H1 (cell line): ENCODE measurements around the gene AASDH. TPM values are rescaled to one million over a fixed set of nuclear protein-coding genes. Genes with fewer than 3 reads are reported as not detected.

Experiments
- CTCF ChIA-PET: fragments of 300-600 bp; sonication (Branson Sonifier 250); formaldehyde crosslinking; loops from one replicate; lab custom pipeline; 2021; ENCODE audit not compliant: partially characterized antibody; lab: Charles Lee
- POLR2A ChIA-PET: fragments of 300-600 bp; sonication (Branson Sonifier 250); formaldehyde crosslinking; loops from one replicate; lab custom pipeline; 2021; ENCODE audit warnings: inconsistent platforms; ENCODE audit not compliant: partially characterized antibody; lab: Charles Lee
- DNase-seq, 2 experiments: peaks; one replicate each; pipeline versions ENCODE4 v3.0.0 to v3.0.0-alpha.2; 2010 to 2022; ENCODE audit warnings: low spot score in 2 of 2, low read depth in 1 of 2, mixed read lengths in 1 of 2
- FAIRE-seq: peaks from 2 replicates; lab custom pipeline; 2011; peaks lifted over from hg19 to GRCh38; lab: Jason Lieb, UNC
- H2AFZ ChIP-seq: 2 replicates; pipeline ENCODE4 v1.8.1; 2012; ENCODE audit warnings: low read length, inconsistent platforms
- H2AK5ac ChIP-seq: 2 replicates; pipeline ENCODE4 v1.6.1; 2013; ENCODE audit warnings: low read depth, low read length
- H2BK120ac ChIP-seq: replicated peaks from 2 replicates; pipeline ENCODE3; 2013; ENCODE audit warnings: low read depth, low read length, inconsistent platforms
- H2BK12ac ChIP-seq: 2 replicates; pipeline ENCODE4 v1.6.1; 2013; ENCODE audit warnings: low read depth, low read length
- H2BK15ac ChIP-seq: 2 replicates; pipeline ENCODE4 v1.6.1; 2013; ENCODE audit warnings: low read length
- H2BK20ac ChIP-seq: 2 replicates; pipeline ENCODE4 v1.6.1; 2013; ENCODE audit warnings: low read length
- H2BK5ac ChIP-seq: 2 replicates; pipeline ENCODE4 v1.6.1; 2013; ENCODE audit warnings: low read depth, low read length
- H3K14ac ChIP-seq: 2 replicates; pipeline ENCODE4 v1.6.1; 2013; ENCODE audit warnings: inconsistent platforms; ENCODE audit not compliant: insufficient read length
- H3K18ac ChIP-seq: 2 replicates; pipeline ENCODE4 v1.6.1; 2013; ENCODE audit warnings: low read length; ENCODE audit errors: extremely low read depth
- H3K23ac ChIP-seq: 2 replicates; pipeline ENCODE4 v1.6.1; 2013; ENCODE audit warnings: inconsistent platforms; ENCODE audit not compliant: insufficient read length
- H3K23me2 ChIP-seq: 2 replicates; pipeline ENCODE4 v1.6.1; 2013; ENCODE audit warnings: low read depth, low read length
- H3K27ac ChIP-seq: 2 replicates; pipeline ENCODE4 v1.6.1; 2011; ENCODE audit warnings: low read depth, low read length, inconsistent platforms
- H3K27me3 ChIP-seq, 4 experiments: replicated peaks in 1 of 4; 1 replicate in 1 of 4; 2 replicates in 3 of 4; pipeline versions ENCODE4 v1.6.1 to v1.8.1; 2011 to 2013; ENCODE audit warnings: low read length in 3 of 4, mild to moderate bottlenecking in 3 of 4, inconsistent platforms in 2 of 4, mixed read lengths in 2 of 4, moderate library complexity in 1 of 4; ENCODE audit not compliant: control insufficient read depth in 3 of 4, insufficient read depth in 3 of 4; ENCODE audit errors: extremely low read depth in 1 of 4
- H3K36me3 ChIP-seq, 4 experiments: 2 replicates each; pipeline versions ENCODE4 v1.6.1 to v1.8.1; 2011 to 2013; ENCODE audit warnings: mild to moderate bottlenecking in 4 of 4, low read length in 3 of 4, moderate library complexity in 2 of 4, control low read depth in 1 of 4, inconsistent platforms in 1 of 4; ENCODE audit not compliant: insufficient read depth in 4 of 4, control insufficient read depth in 2 of 4
- H3K4ac ChIP-seq: replicated peaks from 2 replicates; pipeline ENCODE3; 2013; ENCODE audit warnings: low read length, low read depth, mixed read lengths, inconsistent platforms; ENCODE audit not compliant: insufficient read length
- H3K4me1 ChIP-seq, 4 experiments: replicated peaks in 1 of 4; 1 replicate in 1 of 4; 2 replicates in 3 of 4; pipeline versions ENCODE4 v1.6.1 to v1.8.1; 2011 to 2013; ENCODE audit warnings: low read length in 3 of 4, inconsistent platforms in 2 of 4, mixed read lengths in 1 of 4; ENCODE audit not compliant: insufficient read depth in 4 of 4, control insufficient read depth in 3 of 4
- H3K4me2 ChIP-seq, 2 experiments: 2 replicates each; pipeline versions ENCODE4 v1.6.1 to v1.8.1; 2011 to 2013; ENCODE audit warnings: low read depth in 2 of 2, low read length in 2 of 2, control low read depth in 1 of 2, inconsistent platforms in 1 of 2, mild to moderate bottlenecking in 1 of 2; ENCODE audit not compliant: insufficient read depth in 1 of 2
- H3K4me3 ChIP-seq, 4 experiments: fragments of 200-600, 300-600 bp in 1 of 4; sonication (generic), shearing (Covaris generic), sonication (Bioruptor Twin) in 1 of 4; 2 replicates each; pipeline versions ENCODE4 v1.5.1 to v1.8.1; 2011 to 2016; ENCODE audit warnings: low read length in 4 of 4, low read depth in 3 of 4, control low read depth in 2 of 4, inconsistent platforms in 2 of 4, mild to moderate bottlenecking in 2 of 4, mixed read lengths in 1 of 4, moderate library complexity in 1 of 4; ENCODE audit not compliant: insufficient read depth in 2 of 4; ENCODE audit errors: extremely low read depth in 1 of 4
- H3K56ac ChIP-seq: replicated peaks from 2 replicates; pipeline ENCODE3; 2013; ENCODE audit warnings: low read depth, mild to moderate bottlenecking, mixed read lengths, low read length, inconsistent platforms; ENCODE audit not compliant: insufficient read length
- H3K79me1 ChIP-seq: 2 replicates; pipeline ENCODE4 v1.6.1; 2013; ENCODE audit warnings: low read depth, low read length, control low read depth
- H3K79me2 ChIP-seq, 2 experiments: 2 replicates each; pipeline versions ENCODE4 v1.6.1 to v1.8.1; 2012 to 2013; ENCODE audit warnings: low read length in 2 of 2, mild to moderate bottlenecking in 2 of 2, inconsistent platforms in 1 of 2; ENCODE audit not compliant: insufficient read depth in 2 of 2, control insufficient read depth in 1 of 2
- H3K9ac ChIP-seq, 4 experiments: replicated peaks in 1 of 4; 1 replicate in 1 of 4; 2 replicates in 3 of 4; pipeline versions ENCODE4 v1.6.1 to v1.8.1; 2011 to 2013; ENCODE audit warnings: low read depth in 3 of 4, low read length in 3 of 4, control low read depth in 2 of 4, mild to moderate bottlenecking in 2 of 4, moderate library complexity in 2 of 4, inconsistent platforms in 1 of 4; ENCODE audit errors: extremely low read depth in 1 of 4
- H3K9me3 ChIP-seq, 2 experiments: 2 replicates each; pipeline versions ENCODE4 v1.6.1 to v1.8.1; 2012 to 2013; ENCODE audit warnings: mild to moderate bottlenecking in 2 of 2, moderate library complexity in 2 of 2, control low read depth in 1 of 2, inconsistent platforms in 1 of 2, low read depth in 1 of 2, low read length in 1 of 2, mixed read lengths in 1 of 2; ENCODE audit not compliant: insufficient read depth in 2 of 2
- H4K20me1 ChIP-seq, 2 experiments: replicated peaks in 1 of 2; 2 replicates each; pipeline versions ENCODE3 to v1.8.1; 2011 to 2013; ENCODE audit warnings: inconsistent platforms in 2 of 2, low read length in 2 of 2, mild to moderate bottlenecking in 1 of 2; ENCODE audit not compliant: insufficient read depth in 2 of 2, control insufficient read depth in 1 of 2
- H4K5ac ChIP-seq: 2 replicates; pipeline ENCODE4 v1.6.1; 2013; ENCODE audit warnings: low read length, low read depth, mixed read lengths, inconsistent platforms; ENCODE audit not compliant: insufficient read length
- H4K8ac ChIP-seq: 2 replicates; pipeline ENCODE4 v1.8.0; 2013; ENCODE audit warnings: mild to moderate bottlenecking, moderate library complexity, low read length, inconsistent platforms; ENCODE audit not compliant: insufficient read depth; ENCODE audit errors: extremely low read depth
- H4K91ac ChIP-seq: replicated peaks from 2 replicates; pipeline ENCODE3; 2013; ENCODE audit warnings: low read length, mixed read lengths, inconsistent platforms; ENCODE audit not compliant: insufficient read length
- BCL11A ChIP-seq, 2 experiments: IDR thresholded peaks; one replicate each; pipeline ENCODE4 v1.6.1; 2011; ENCODE audit warnings: low read depth in 2 of 2, low read length in 2 of 2, mild to moderate bottlenecking in 2 of 2
- CREB1 ChIP-seq: IDR thresholded peaks from 2 replicates; pipeline ENCODE4 v1.6.1; 2012; ENCODE audit warnings: inconsistent platforms
- JUN ChIP-seq: IDR thresholded peaks from 2 replicates; pipeline ENCODE4 v1.6.1; 2011; ENCODE audit warnings: low read depth, mild to moderate bottlenecking, improper control_type of control experiment, low read length
- KDM4A ChIP-seq: IDR thresholded peaks from one replicate; pipeline ENCODE4 v1.7.1; 2012; ENCODE audit warnings: low read depth, mild to moderate bottlenecking, moderate library complexity, low read length, inconsistent platforms; ENCODE audit not compliant: severe bottlenecking
- NANOG ChIP-seq: IDR thresholded peaks from 2 replicates; pipeline ENCODE4 v1.6.1; 2011; ENCODE audit warnings: low read length, low read depth, mild to moderate bottlenecking, inconsistent platforms; ENCODE audit not compliant: insufficient read depth, poor library complexity, severe bottlenecking
- POLR2AphosphoS5 ChIP-seq: IDR thresholded peaks from 2 replicates; pipeline ENCODE4 v1.6.1; 2011; ENCODE audit warnings: low read depth, low read length
- RAD21 ChIP-seq, 2 experiments: IDR thresholded peaks in 1 of 2; conservative IDR thresholded peaks in 1 of 2; 2 replicates each; pipeline ENCODE4 v1.6.1; 2011; ENCODE audit warnings: low read depth in 2 of 2, low read length in 2 of 2, improper control_type of control experiment in 1 of 2, inconsistent platforms in 1 of 2, mild to moderate bottlenecking in 1 of 2, moderate library complexity in 1 of 2
- RXRA ChIP-seq: IDR thresholded peaks from 2 replicates; pipeline ENCODE4 v1.6.1; 2011; ENCODE audit warnings: low read depth, mild to moderate bottlenecking, low read length, moderate library complexity; ENCODE audit not compliant: insufficient read depth
- SRF ChIP-seq: IDR thresholded peaks from 2 replicates; pipeline ENCODE4 v1.6.1; 2011; ENCODE audit warnings: mild to moderate bottlenecking, low read depth, low read length, moderate library complexity
- TBP ChIP-seq: IDR thresholded peaks from 2 replicates; pipeline ENCODE4 v1.6.1; 2011; ENCODE audit warnings: low read depth, low read length, improper control_type of control experiment
- WGBS, 2 experiments: shearing (Covaris generic) in 1 of 2; methylation state at CpG; one replicate each; pipeline versions ENCODE4 v1.1.6 to v1.1.7; 2013 to 2015; ENCODE audit warnings: low lambda C conversion rate in 2 of 2, mixed read lengths in 2 of 2, inconsistent platforms in 1 of 2, low coverage in 1 of 2, missing lambda C conversion rate in 1 of 2; ENCODE audit not compliant: insufficient replicate concordance in 2 of 2, insufficient coverage in 1 of 2, insufficient read length in 1 of 2; ENCODE audit errors: extremely low coverage in 1 of 2, missing lambda C conversion rate in 1 of 2; 5-methylcytosine and 5-hydroxymethylcytosine counted together
- polyA plus RNA-seq, 7 experiments: library from polyadenylated mRNA; depleted of rRNA in 3 of 7; stranded (reverse) in 5 of 7; unstranded in 2 of 7; fragments of >200 nt in 5 of 7; fragments of 200-250 nt in 2 of 7; gene quantifications; 1 replicate in 5 of 7; 2 replicates in 1 of 7; 4 replicates in 1 of 7; pipeline versions ENCODE4 v1.2.1 to v1.2.3, GENCODE V29; 2011 to 2013; ENCODE audit warnings: missing spikeins in 2 of 7, mixed read lengths in 2 of 7
- total RNA-seq: library from RNA; stranded (reverse); fragmentation: NEBNext Ultra II Directional; extraction: Animal tissue kit (Norgen Biotek cat#: 25700); gene quantifications from 2 replicates; pipeline ENCODE4 v1.2.1, GENCODE V29; 2021
- TF ChIP-seq, protein P1 (sequence below): IDR thresholded peaks from 2 replicates; pipeline ENCODE4 v1.6.1; 2012; ENCODE audit warnings: inconsistent platforms
- TF ChIP-seq, protein P2 (sequence below): IDR thresholded peaks from 2 replicates; pipeline ENCODE4 v1.6.1; 2011; ENCODE audit warnings: low read length, improper control_type of control experiment

Gene AASDH
- total and polyA plus RNA-seq, 2 of the 8 experiments (the other 6 are each of a cell fraction or from before 2014, with no cell fraction given): 8.0 to 10.9 TPM

DNA sequence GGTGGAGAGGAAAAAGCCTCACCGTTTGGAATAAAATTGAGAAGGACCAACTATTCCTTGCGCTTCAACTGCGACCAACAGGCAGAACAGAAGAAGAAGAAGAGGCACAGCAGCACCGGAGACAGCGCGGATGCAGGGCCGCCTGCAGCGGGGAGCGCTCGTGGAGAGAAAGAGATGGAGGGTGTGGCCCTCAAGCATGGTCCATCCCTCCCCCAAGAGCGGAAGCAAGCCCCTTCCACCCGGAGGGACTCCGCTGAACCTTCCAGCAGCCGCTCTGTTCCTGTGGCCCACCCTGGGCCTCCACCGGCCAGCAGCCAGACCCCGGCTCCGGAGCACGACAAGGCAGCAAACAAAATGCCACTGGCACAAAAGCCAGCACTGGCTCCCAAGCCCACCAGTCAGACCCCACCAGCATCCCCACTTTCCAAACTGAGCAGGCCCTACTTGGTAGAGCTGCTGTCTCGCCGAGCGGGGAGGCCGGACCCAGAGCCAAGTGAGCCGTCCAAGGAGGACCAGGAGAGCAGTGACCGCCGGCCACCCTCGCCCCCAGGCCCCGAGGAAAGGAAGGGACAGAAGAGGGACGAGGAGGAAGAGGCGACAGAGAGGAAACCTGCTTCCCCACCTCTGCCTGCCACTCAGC, 71.2 kb downstream of the AASDH start:
- POLR2A ChIA-PET: no interaction called here
- whole genome bisulfite sequencing, 2 experiments: 97% methylated on average over 22 of the region's 29 CpGs; no CpG with 5 or more reads in 1 of the 2 experiments
- TF ChIP-seq SRF: no peak
- no peak for TF ChIP-seq CREB1
- TF ChIP-seq BCL11A (IDR thresholded peaks at IDR 0.05; ENCODE audit: low read depth in 2 of 2, low read length in 2 of 2): no peak
- TF ChIP-seq, protein P1, sequence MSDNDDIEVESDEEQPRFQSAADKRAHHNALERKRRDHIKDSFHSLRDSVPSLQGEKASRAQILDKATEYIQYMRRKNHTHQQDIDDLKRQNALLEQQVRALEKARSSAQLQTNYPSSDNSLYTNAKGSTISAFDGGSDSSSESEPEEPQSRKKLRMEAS: no peak
- no peak for TF ChIP-seq KDM4A
- TF ChIP-seq RXRA: no peak
- TF ChIP-seq RAD21 (IDR thresholded peaks at IDR 0.05 in 1 of 2, conservative IDR thresholded peaks at IDR 0.05 in 1 of 2; ENCODE audit: low read depth in 2 of 2, low read length in 2 of 2): no peak
- TF ChIP-seq, protein P2, sequence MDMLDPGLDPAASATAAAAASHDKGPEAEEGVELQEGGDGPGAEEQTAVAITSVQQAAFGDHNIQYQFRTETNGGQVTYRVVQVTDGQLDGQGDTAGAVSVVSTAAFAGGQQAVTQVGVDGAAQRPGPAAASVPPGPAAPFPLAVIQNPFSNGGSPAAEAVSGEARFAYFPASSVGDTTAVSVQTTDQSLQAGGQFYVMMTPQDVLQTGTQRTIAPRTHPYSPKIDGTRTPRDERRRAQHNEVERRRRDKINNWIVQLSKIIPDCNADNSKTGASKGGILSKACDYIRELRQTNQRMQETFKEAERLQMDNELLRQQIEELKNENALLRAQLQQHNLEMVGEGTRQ: no peak
- no peak for TF ChIP-seq POLR2AphosphoS5
- no peak for TF ChIP-seq JUN
- TF ChIP-seq NANOG: no peak
- no peak for TF ChIP-seq TBP

More for the DNA sequence above, 71.2 kb downstream of the AASDH start:
- Histone ChIP-seq H3K79me1 (no peaks in the 10 kb centered on the region), H3K4me3 (no peak overlapping the region), H3K14ac (no peak overlapping the region), H3K27me3 (no peaks in the 10 kb centered on the region), H3K4me1 (no peaks in the 10 kb centered on the region), H3K79me2 (no peaks in the 10 kb centered on the region), H3K27ac (no peak overlapping the region), H4K8ac (no peak overlapping the region; the same call in 1 of the 2 replicates), H3K4ac (no peak overlapping the region), H2BK12ac (no peak overlapping the region), H3K18ac (no peak overlapping the region), H3K36me3 (peaks cover 0 to 15% (median 2%) of the 10 kb centered on the region in 4 experiments; a peak in 2 of 8 replicates), H3K9me3 (no peaks in the 10 kb centered on the region), H2BK20ac (no peak overlapping the region), H3K23me2 (no peaks in the 10 kb centered on the region), H3K23ac (no peak overlapping the region), H3K56ac (no peak overlapping the region), H3K4me2 (no peak overlapping the region), H3K9ac (no peak overlapping the region), H2AFZ (no peak overlapping the region), H4K5ac (no peak overlapping the region), H4K91ac (no peak overlapping the region), H2BK15ac (no peak overlapping the region), H4K20me1 (no peaks in the 10 kb centered on the region), H2BK5ac (no peak overlapping the region), H2AK5ac (no peak overlapping the region), H2BK120ac (no peak overlapping the region)
- FAIRE-seq (no peak), DNase-seq (no peak)
- CTCF ChIA-PET: interaction anchor here (1.6 kb wide), 1 partner anchor 9 kb away, joined by 5 read pairs; no protein-coding TSS in a partner anchor
